Neuronal stem cell (in vitro differentiated cells): ENCODE results near the gene TACC2.
A peak's percentile ranks its signal among the peaks of the same experiment; 100 is the strongest.

Experiments used
- DNase-seq: peaks from one replicate; pipeline ENCODE4 v3.0.0-alpha.2; 2013; ENCODE audit warnings: low spot score
- H2AFZ ChIP-seq: one replicate; pipeline ENCODE4 v1.6.1; 2013; ENCODE audit warnings: mild to moderate bottlenecking, low read length, inconsistent platforms
- H2AK5ac ChIP-seq: 2 replicates; pipeline ENCODE4 v1.6.1; 2013; ENCODE audit warnings: low read depth, mild to moderate bottlenecking, inconsistent platforms, low read length, moderate library complexity, mixed read lengths
- H2BK120ac ChIP-seq: 2 replicates; pipeline ENCODE4 v1.6.1; 2013; ENCODE audit warnings: low read depth, mild to moderate bottlenecking, inconsistent platforms, low read length, moderate library complexity, mixed read lengths
- H2BK12ac ChIP-seq: one replicate; pipeline ENCODE4 v1.6.1; 2013; ENCODE audit warnings: low read length, inconsistent platforms
- H2BK15ac ChIP-seq: 2 replicates; pipeline ENCODE4 v1.6.1; 2013; ENCODE audit warnings: mild to moderate bottlenecking, low read length, inconsistent platforms, mixed read lengths
- H2BK5ac ChIP-seq: one replicate; pipeline ENCODE4 v1.6.1; 2013; ENCODE audit warnings: inconsistent platforms, mild to moderate bottlenecking, low read length, moderate library complexity
- H3K14ac ChIP-seq: one replicate; pipeline ENCODE4 v1.6.1; 2013; ENCODE audit warnings: low read length, inconsistent platforms
- H3K18ac ChIP-seq: 2 replicates; pipeline ENCODE4 v1.6.1; 2013; ENCODE audit warnings: low read length, inconsistent platforms
- H3K23ac ChIP-seq: 2 replicates; pipeline ENCODE4 v1.6.1; 2013; ENCODE audit warnings: low read depth, mild to moderate bottlenecking, mixed read lengths, low read length, inconsistent platforms; ENCODE audit not compliant: poor library complexity
- H3K27ac ChIP-seq: replicated peaks from 3 replicates; pipeline ENCODE4 v1.5.1; 2013; ENCODE audit warnings: low read length, inconsistent platforms
- H3K27me3 ChIP-seq, 3 experiments: 2 replicates each; pipeline ENCODE4 v1.6.1; 2013; ENCODE audit warnings: low read length in 3 of 3, mild to moderate bottlenecking in 2 of 3, inconsistent platforms in 1 of 3, low read depth in 1 of 3, mixed read lengths in 1 of 3, moderate library complexity in 1 of 3; ENCODE audit not compliant: control insufficient read depth in 3 of 3, insufficient read depth in 3 of 3
- H3K36me3 ChIP-seq, 2 donors: replicated peaks in 1 of 2; 2 replicates each; pipeline ENCODE4 v1.6.1; 2013; ENCODE audit warnings: low read length in 2 of 2; ENCODE audit not compliant: control insufficient read depth in 2 of 2, insufficient read depth in 2 of 2
- H3K4ac ChIP-seq: 2 replicates; pipeline ENCODE4 v1.6.1; 2013; ENCODE audit warnings: inconsistent platforms, mild to moderate bottlenecking, low read length, moderate library complexity
- H3K4me1 ChIP-seq, 2 donors: 1 replicate in 1 of 2; 2 replicates in 1 of 2; pipeline ENCODE4 v1.6.1; 2013; ENCODE audit warnings: low read length in 2 of 2, low read depth in 1 of 2; ENCODE audit not compliant: control insufficient read depth in 2 of 2, insufficient read depth in 1 of 2
- H3K4me2 ChIP-seq: one replicate; pipeline ENCODE4 v1.6.1; 2013; ENCODE audit warnings: mild to moderate bottlenecking, low read length, inconsistent platforms; ENCODE audit not compliant: insufficient read depth, poor library complexity, severe bottlenecking
- H3K4me3 ChIP-seq, 2 donors: 2 replicates each; pipeline ENCODE4 v1.5.1; 2013; ENCODE audit warnings: low read length in 2 of 2, mild to moderate bottlenecking in 2 of 2, inconsistent platforms in 1 of 2, moderate library complexity in 1 of 2
- H3K79me1 ChIP-seq: one replicate; pipeline ENCODE4 v1.6.1; 2013; ENCODE audit warnings: low read depth, mild to moderate bottlenecking, inconsistent platforms, low read length, moderate library complexity
- H3K9ac ChIP-seq: one replicate; pipeline ENCODE4 v1.6.1; 2013; ENCODE audit warnings: mild to moderate bottlenecking, low read depth, low read length, inconsistent platforms; ENCODE audit not compliant: poor library complexity
- H3K9me3 ChIP-seq, 2 donors: replicated peaks in 1 of 2; 2 replicates each; pipeline versions ENCODE3 to v1.6.1; 2013; ENCODE audit warnings: low read length in 2 of 2, mild to moderate bottlenecking in 2 of 2, inconsistent platforms in 1 of 2, low read depth in 1 of 2, mixed read lengths in 1 of 2, moderate library complexity in 1 of 2; ENCODE audit not compliant: control insufficient read depth in 2 of 2, insufficient read depth in 1 of 2
- H4K8ac ChIP-seq: one replicate; pipeline ENCODE4 v1.6.1; 2013; ENCODE audit warnings: low read depth, mild to moderate bottlenecking, inconsistent platforms, low read length, moderate library complexity
- H4K91ac ChIP-seq: one replicate; pipeline ENCODE4 v1.6.1; 2013; ENCODE audit warnings: low read length, low read depth, mild to moderate bottlenecking, inconsistent platforms; ENCODE audit not compliant: poor library complexity
- WGBS, 2 donors: extraction: QIAGEN DNeasy Blood & Tissue Kit; methylation state at CpG; one replicate each; pipeline ENCODE4 v1.1.7; 2013; ENCODE audit warnings: missing lambda C conversion rate in 2 of 2, mixed read lengths in 1 of 2; ENCODE audit not compliant: insufficient read length in 2 of 2, insufficient replicate concordance in 1 of 2; ENCODE audit errors: extremely low coverage in 2 of 2; 5-methylcytosine and 5-hydroxymethylcytosine counted together

The TACC2 gene

DNA sequence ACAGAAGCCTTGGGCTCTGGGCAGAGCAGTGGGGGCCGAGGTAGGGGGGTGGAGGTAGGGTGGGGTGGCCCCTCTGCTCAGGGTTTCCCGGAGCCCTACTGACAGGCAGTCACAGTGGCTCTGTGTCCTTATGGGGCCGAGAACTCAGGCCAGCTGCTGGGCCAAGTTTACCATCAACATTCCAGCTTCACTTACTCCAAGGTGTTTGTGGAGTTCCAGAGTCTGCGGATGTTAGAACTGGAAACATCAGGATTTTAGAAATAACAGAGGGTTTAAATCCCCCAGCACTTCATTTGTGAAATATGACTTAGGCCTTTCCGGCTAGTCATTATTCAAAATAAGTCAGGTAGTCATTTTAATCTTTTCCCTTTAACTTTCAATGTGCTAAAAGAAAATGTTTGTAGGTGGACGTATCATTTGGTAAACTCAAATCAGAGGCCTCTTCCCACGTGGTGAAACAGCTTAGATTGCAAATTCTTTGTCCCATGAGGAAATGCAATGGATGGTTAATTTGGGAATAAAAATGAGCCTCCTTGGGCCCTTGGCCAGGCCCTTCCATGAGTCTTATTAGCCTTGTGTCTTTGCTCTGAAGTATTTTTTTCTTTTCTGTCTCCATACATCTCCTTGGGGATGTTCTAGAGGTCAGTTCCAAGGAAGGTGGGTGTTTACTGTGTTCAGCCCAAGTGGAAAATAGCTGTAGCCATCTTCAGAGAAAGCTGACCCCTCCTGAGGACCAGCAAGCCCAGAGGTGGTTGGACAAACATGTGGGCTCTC is 182.5 kb downstream of the TACC2 start:
- no peak overlapping the region for H3K4me3 ChIP-seq
- no peak overlapping the region for H2AFZ ChIP-seq
- H3K9me3 ChIP-seq, result no peaks in the 10 kb centered on the region
- no peak overlapping the region for H3K4ac ChIP-seq
- WGBS, 2 donors, result no CpG with 5 or more reads among the region's 7 CpGs
- H3K9ac ChIP-seq, result no peak overlapping the region
- H3K36me3 ChIP-seq, result peaks cover 0 to 20% of the 10 kb centered on the region in 2 donors
- H3K79me1 ChIP-seq, result peaks cover 4% of the 10 kb centered on the region
- H3K4me2 ChIP-seq, result peak overlapping the region; percentile 23
- no peak overlapping the region for H2BK5ac ChIP-seq
- no peak overlapping the region for H2AK5ac ChIP-seq
- H3K14ac ChIP-seq, result no peak overlapping the region
- H2BK15ac ChIP-seq, result no peak overlapping the region
- no peak overlapping the region for H2BK12ac ChIP-seq
- peak overlapping the region; percentile 77 for H3K27ac ChIP-seq
- peaks cover 34 to 54% of the 10 kb centered on the region in 2 donors for H3K4me1 ChIP-seq
- no peak overlapping the region for H3K18ac ChIP-seq
- no peaks in the 10 kb centered on the region for H3K27me3 ChIP-seq
- H3K23ac ChIP-seq, result no peak overlapping the region
- no peak for DNase-seq
- H4K91ac ChIP-seq, result no peak overlapping the region
- H4K8ac ChIP-seq, result no peak overlapping the region
- H2BK120ac ChIP-seq, result no peak overlapping the region

DNA sequence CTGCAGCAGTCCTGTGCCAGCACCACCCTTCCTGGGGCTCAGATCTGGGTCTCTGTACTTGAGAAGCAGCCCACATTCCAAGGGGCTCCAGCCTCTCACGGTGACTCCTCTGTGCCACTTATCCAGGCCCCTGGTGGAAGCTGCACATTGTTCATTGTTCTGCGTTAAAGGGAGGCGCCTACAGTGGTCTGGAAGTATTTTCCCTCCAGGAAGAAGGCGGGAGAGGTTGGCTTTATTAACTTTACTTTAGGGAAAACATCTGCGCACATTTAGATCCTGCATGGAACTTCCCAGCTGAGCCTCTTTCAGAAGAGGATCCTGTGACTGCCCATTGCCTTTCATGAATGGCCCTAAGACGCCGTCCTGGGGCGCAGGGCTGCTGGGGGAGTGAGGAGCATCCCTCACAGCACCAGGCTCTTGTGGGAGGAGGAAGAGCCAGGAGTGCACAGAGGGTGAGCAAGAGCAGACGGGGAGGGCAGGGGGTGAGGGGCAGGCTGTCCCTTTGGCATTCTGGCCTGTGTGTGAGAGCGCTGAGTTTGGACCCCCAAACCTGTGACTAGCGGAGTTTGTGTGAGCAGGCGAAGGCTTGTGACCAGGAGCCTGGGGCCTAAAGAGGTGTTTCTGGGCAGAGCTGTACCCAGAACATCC is 183.5 kb downstream of the TACC2 start:
- Histone ChIP-seq H2AK5ac (peak overlapping the region; percentile 49), H3K18ac (peak overlapping the region; percentile 90), H2BK120ac (no peak overlapping the region), H3K4me2 (no peak overlapping the region), H2BK12ac (peak overlapping the region; percentile 59), H2BK5ac (no peak overlapping the region), H3K4me1 (peaks cover 35 to 56% of the 10 kb centered on the region in 2 donors), H3K27ac (peak overlapping the region; percentile 77), H3K9ac (no peak overlapping the region), H3K4me3 (no peak overlapping the region), H3K23ac (no peak overlapping the region), H4K8ac (no peak overlapping the region), H3K14ac (no peak overlapping the region), H3K27me3 (no peaks in the 10 kb centered on the region), H3K4ac (no peak overlapping the region), H3K79me1 (peaks cover 4% of the 10 kb centered on the region), H3K9me3 (no peaks in the 10 kb centered on the region), H4K91ac (no peak overlapping the region), H2AFZ (no peak overlapping the region), H2BK15ac (peak overlapping the region; percentile 61), H3K36me3 (peaks cover 0 to 17% of the 10 kb centered on the region in 2 donors)
- no peak for DNase-seq
- no CpG with 5 or more reads among the region's 12 CpGs for WGBS, 2 donors

DNA sequence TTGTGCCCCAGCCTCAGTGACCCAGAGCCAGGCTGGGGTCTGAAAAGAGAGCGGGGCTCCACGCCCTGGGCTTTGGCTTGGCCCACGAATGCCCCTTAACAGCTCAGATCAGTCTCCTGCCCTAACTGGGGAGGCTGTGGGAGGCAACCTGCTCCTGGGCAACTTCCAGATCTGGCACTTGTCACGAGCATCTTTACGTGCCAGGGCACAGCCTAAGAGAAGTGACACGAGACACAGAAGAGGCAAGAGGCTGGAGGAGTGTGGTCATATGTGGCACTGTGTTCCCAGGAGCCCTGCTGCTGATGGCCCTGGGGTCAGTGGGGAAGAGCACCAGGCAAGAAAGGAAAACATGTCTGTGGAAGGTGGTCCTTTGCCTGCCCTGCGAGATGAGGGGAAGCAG is 184.4 kb downstream of the TACC2 start:
- Histone ChIP-seq H3K14ac (no peak overlapping the region), H2AFZ (no peak overlapping the region), H3K23ac (no peak overlapping the region), H4K8ac (no peak overlapping the region), H3K9me3 (no peaks in the 10 kb centered on the region), H3K36me3 (peaks cover 0 to 15% of the 10 kb centered on the region in 2 donors), H2BK15ac (peak overlapping the region; percentile 8), H3K4me3 (no peak overlapping the region), H3K9ac (peak overlapping the region; percentile 71), H3K4me1 (peaks cover 35 to 54% of the 10 kb centered on the region in 2 donors), H4K91ac (peak overlapping the region; percentile 31), H2BK5ac (no peak overlapping the region), H2AK5ac (peak overlapping the region; percentile 49), H3K27me3 (no peaks in the 10 kb centered on the region), H3K79me1 (peaks cover 4% of the 10 kb centered on the region), H3K18ac (peak overlapping the region; percentile 3), H2BK12ac (peak overlapping the region; percentile 2), H3K4ac (no peak overlapping the region), H2BK120ac (no peak overlapping the region), H3K27ac (no peak overlapping the region), H3K4me2 (no peak overlapping the region)
- no peak for DNase-seq
- WGBS, 2 donors, result no CpG with 5 or more reads among the region's 7 CpGs

DNA sequence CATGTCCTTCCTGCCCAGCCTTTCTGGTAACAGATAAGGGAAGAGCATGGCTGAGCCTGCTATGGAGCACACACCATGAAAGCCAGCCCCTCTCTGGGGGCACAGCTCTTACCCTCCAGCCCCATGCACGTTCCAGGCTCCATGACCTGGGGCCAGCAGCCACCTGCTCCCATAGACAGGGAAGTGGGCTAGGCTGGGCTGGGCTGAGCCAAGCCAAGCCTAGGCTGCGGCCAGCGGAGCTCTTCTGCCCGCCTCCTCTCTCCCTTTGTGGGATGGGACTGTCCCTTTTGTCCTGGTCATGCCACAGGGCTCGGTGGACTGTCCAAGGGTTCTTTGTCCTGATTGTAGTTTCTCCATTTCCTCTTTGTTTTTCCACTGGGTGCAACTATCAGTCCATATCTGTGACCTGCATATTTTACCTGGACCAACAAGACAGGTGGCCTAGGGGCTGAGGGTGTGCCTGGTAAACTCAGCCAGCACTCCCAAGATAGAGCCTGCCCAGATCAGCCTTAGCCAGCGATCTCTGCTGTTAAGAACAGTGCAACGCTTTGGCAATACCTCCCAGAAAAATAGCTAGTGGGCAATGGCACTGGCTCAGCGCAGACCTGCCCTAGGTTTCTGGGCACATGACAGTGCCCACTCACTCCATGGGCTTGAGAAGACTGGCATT is 184.9 kb downstream of the TACC2 start:
- Histone ChIP-seq H3K27me3 (no peaks in the 10 kb centered on the region), H3K4ac (no peak overlapping the region), H3K36me3 (peaks cover 0 to 13% of the 10 kb centered on the region in 2 donors), H2AFZ (no peak overlapping the region), H3K27ac (no peak overlapping the region), H4K91ac (no peak overlapping the region), H2BK12ac (peak overlapping the region; percentile 2), H3K18ac (peak overlapping the region; percentile 3), H3K79me1 (peaks cover 4% of the 10 kb centered on the region), H3K9me3 (no peaks in the 10 kb centered on the region), H2BK15ac (peak overlapping the region; percentile 8), H3K23ac (no peak overlapping the region), H3K4me2 (no peak overlapping the region), H2AK5ac (peak overlapping the region; percentile 49), H3K4me1 (peaks cover 32 to 49% of the 10 kb centered on the region in 2 donors), H3K9ac (no peak overlapping the region), H2BK120ac (no peak overlapping the region), H4K8ac (no peak overlapping the region), H3K4me3 (no peak overlapping the region), H3K14ac (no peak overlapping the region), H2BK5ac (no peak overlapping the region)
- WGBS, 2 donors, result no CpG with 5 or more reads among the region's 8 CpGs
- no peak for DNase-seq
